GM06990 (cell line): Measurements from ENCODE around the gene LAMA2.
"Not testable (repeated sequence)": the region's sequence is repeated elsewhere in the genome, so short reads cannot be mapped to it uniquely, and the experiment has no call there.

Source experiments
- DNase-seq: peaks from one replicate; pipeline ENCODE4 v3.0.0-alpha.2; 2011; ENCODE audit not compliant: insufficient read length; ENCODE audit errors: extremely low read depth
- H3K27me3 ChIP-seq: replicated peaks from 2 replicates; pipeline ENCODE4 v1.6.0; 2011; ENCODE audit warnings: low read length; ENCODE audit not compliant: control insufficient read depth, insufficient read depth
- H3K36me3 ChIP-seq: 2 replicates; pipeline ENCODE4 v1.5.1; 2011; ENCODE audit warnings: low read length; ENCODE audit not compliant: control insufficient read depth, insufficient read depth
- H3K4me3 ChIP-seq: replicated peaks from 2 replicates; pipeline ENCODE4 v1.5.1; 2011; ENCODE audit warnings: low read depth, mild to moderate bottlenecking, control low read depth, low read length
- TF ChIP-seq, protein P1 (sequence below): IDR thresholded peaks from 2 replicates; pipeline ENCODE4 v1.5.1; 2011; ENCODE audit warnings: low read length, control low read depth, mild to moderate bottlenecking, inconsistent platforms; ENCODE audit not compliant: insufficient read depth, poor library complexity, severe bottlenecking

LAMA2 gene

DNA sequence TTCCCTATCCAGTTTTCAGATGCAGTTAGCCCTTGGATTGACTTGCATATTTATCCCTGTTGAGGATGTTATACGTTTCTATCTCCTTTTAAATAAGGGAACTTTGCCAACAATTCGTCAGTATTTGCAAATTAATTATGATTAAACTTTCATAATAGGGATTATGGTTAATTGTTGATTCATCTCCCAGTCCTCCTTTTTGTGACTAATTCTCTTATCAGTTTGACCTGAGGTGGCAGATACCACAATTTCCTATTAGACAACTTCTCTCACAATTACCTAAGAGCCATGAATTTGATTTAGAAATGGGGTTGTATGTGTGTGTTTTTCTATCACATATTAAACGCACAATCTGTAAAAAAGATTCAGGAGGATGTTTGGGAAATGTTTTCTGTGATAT, 172.9 kb downstream of the LAMA2 start:
- DNase-seq: no peak
- TF ChIP-seq, protein P1, sequence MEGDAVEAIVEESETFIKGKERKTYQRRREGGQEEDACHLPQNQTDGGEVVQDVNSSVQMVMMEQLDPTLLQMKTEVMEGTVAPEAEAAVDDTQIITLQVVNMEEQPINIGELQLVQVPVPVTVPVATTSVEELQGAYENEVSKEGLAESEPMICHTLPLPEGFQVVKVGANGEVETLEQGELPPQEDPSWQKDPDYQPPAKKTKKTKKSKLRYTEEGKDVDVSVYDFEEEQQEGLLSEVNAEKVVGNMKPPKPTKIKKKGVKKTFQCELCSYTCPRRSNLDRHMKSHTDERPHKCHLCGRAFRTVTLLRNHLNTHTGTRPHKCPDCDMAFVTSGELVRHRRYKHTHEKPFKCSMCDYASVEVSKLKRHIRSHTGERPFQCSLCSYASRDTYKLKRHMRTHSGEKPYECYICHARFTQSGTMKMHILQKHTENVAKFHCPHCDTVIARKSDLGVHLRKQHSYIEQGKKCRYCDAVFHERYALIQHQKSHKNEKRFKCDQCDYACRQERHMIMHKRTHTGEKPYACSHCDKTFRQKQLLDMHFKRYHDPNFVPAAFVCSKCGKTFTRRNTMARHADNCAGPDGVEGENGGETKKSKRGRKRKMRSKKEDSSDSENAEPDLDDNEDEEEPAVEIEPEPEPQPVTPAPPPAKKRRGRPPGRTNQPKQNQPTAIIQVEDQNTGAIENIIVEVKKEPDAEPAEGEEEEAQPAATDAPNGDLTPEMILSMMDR: no peak
- Histone ChIP-seq H3K4me3 (no peak overlapping the region), H3K36me3 (no peaks in the 10 kb centered on the region), H3K27me3 (no peaks in the 10 kb centered on the region)

- H3K4me3 ChIP-seq: no peak overlapping the region
- no peak for DNase-seq
- TF ChIP-seq, protein P1: no peak
- H3K27me3 ChIP-seq: no peaks in the 10 kb centered on the region
- no peaks in the 10 kb centered on the region for H3K36me3 ChIP-seq
Measured at GRCh38 chr6:129059650-129060049, 176.7 kb downstream of the LAMA2 start.

- DNase-seq: no peak
- TF ChIP-seq, protein P1: no peak
- Histone ChIP-seq H3K4me3 (no peak overlapping the region), H3K27me3 (no peaks in the 10 kb centered on the region; the same call in 1 of the 2 replicates), H3K36me3 (no peaks in the 10 kb centered on the region)
Measured at GRCh38 chr6:129069006-129069405, 186.1 kb downstream of the LAMA2 start.

GRCh38 chr6:129073051-129073450, 190.1 kb downstream of the LAMA2 start:
- no peak overlapping the region for H3K4me3 ChIP-seq
- H3K27me3 ChIP-seq: no peaks in the 10 kb centered on the region; the same call in 1 of the 2 replicates
- no peaks in the 10 kb centered on the region for H3K36me3 ChIP-seq
- TF ChIP-seq, protein P1: no peak
- DNase-seq: no peak

DNA sequence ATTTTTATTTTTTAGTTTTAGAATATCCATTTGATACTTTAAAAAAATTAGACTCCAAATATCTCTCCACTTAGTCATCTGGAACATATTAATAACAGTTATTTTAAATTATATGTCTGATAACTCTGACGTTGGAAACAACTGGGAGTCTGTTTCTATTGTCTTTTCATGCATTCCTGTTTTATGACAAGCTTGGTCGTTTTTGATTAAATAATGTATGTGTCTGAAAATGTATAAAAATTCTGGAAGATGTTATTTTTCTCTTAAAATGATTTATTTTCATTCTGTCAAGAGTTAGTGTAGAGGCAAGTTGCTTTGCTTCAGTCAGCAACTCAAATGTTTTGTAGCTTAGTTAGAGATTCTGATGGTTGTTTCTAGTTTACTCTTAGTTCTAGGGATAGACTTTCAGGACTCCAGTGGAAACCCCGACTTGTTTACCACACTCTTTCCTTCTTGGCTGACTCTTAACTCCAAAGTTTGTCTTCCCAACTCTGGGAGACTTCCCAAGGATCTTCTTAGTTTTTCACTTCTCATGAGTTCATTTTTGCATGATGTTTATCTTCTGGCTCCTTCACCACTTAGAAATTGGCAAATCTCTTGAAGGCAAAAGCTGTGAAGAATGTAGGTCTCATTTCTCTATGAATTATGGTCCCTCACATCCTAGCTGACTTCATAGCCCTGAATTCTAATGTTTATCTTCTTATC, 190.9 kb downstream of the LAMA2 start:
- TF ChIP-seq, protein P1: no peak
- H3K36me3 ChIP-seq: no peaks in the 10 kb centered on the region
- no peak for DNase-seq
- no peaks in the 10 kb centered on the region; the same call in 1 of the 2 replicates for H3K27me3 ChIP-seq
- H3K4me3 ChIP-seq: no peak overlapping the region

DNA sequence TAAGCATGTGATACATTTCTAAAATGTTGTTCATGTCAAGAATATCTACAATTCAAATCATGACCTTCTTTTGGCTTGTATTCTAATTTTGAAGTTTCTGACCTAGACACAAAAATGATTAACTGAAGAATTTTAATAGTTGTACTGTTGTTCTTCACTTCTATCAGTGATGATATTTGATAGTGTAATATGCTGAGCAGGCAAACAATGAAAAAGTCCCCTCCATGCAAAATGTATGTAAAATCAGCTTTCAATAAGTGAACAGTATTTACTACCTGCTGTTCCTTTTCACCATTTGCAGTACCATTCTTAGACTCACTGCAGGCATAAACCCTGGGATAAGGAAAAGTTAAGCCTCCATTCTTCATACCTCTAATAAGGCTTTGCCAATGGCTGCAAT, 201.5 kb downstream of the LAMA2 start:
- H3K27me3 ChIP-seq: no peaks in the 10 kb centered on the region
- H3K36me3 ChIP-seq: no peaks in the 10 kb centered on the region
- DNase-seq: no peak
- TF ChIP-seq, protein P1: no peak
- H3K4me3 ChIP-seq: no peak overlapping the region

DNA sequence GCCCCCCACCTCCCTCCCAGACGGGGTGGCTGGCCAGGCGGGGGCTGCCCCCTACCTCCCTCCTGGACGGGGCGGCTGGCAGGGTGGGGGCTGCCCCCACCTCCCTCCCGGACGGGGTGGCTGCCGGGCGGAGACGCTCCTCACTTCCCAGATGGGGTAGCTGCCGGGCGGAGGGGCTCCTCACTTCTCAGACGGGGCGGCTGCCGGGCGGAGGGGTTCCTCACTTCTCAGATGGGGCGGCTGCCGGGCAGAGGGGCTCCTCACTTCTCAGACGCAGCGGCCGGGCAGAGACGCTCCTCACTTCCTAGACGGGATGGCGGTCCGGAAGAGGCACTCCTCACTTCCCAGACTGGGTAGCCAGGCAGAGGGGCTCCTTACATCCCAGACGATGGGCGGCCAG, 205.5 kb downstream of the LAMA2 start:
- H3K36me3 ChIP-seq, DNase-seq, H3K27me3 ChIP-seq, H3K4me3 ChIP-seq: not testable (repeated sequence)
